ENCODE data around the gene RETN. TPM values are rescaled to one million over a fixed set of nuclear protein-coding genes. Genes with fewer than 3 reads are reported as not detected.

RETN gene
- total and polyA plus RNA-seq, 8 donors = 6.2 to 41.4 (median 9.6) TPM; not detected in 5

- H3K9me3 ChIP-seq = no peaks in the 10 kb centered on the region
- DNase-seq = no peak
- intact Hi-C loops (cut with DNase I; ENCODE audit: low total_unique reads) = no loop called here
- H3K27me3 ChIP-seq = peaks cover 0 to 51% (median 0%) of the 10 kb centered on the region in 3 donors
- peaks cover 0 to 45% (median 39%) of the 10 kb centered on the region in 4 donors for H3K36me3 ChIP-seq
- H3K27ac ChIP-seq = no peak overlapping the region
- H3K4me1 ChIP-seq = peaks cover 0 to 25% (median 5%) of the 10 kb centered on the region in 4 donors
- TF ChIP-seq, protein P1, sequence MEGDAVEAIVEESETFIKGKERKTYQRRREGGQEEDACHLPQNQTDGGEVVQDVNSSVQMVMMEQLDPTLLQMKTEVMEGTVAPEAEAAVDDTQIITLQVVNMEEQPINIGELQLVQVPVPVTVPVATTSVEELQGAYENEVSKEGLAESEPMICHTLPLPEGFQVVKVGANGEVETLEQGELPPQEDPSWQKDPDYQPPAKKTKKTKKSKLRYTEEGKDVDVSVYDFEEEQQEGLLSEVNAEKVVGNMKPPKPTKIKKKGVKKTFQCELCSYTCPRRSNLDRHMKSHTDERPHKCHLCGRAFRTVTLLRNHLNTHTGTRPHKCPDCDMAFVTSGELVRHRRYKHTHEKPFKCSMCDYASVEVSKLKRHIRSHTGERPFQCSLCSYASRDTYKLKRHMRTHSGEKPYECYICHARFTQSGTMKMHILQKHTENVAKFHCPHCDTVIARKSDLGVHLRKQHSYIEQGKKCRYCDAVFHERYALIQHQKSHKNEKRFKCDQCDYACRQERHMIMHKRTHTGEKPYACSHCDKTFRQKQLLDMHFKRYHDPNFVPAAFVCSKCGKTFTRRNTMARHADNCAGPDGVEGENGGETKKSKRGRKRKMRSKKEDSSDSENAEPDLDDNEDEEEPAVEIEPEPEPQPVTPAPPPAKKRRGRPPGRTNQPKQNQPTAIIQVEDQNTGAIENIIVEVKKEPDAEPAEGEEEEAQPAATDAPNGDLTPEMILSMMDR (IDR thresholded peaks at IDR 0.05) = no peak
- TF ChIP-seq EP300 (IDR thresholded peaks at IDR 0.05) (no peak), POLR2AphosphoS5 (IDR thresholded peaks at IDR 0.05) (no peak), POLR2A (IDR thresholded peaks at IDR 0.05) (no peak)
- 85 to 95% (median 92%) methylated on average over 21 to 26 of the region's 26 CpGs for WGBS, 5 donors
- no peak overlapping the region for H3K4me3 ChIP-seq
Measured at GRCh38 chr19:7647156-7647555, 21.7 kb upstream of the RETN start.

- no peak overlapping the region for H3K27ac ChIP-seq
- intact Hi-C loops (cut with DNase I; ENCODE audit: low total_unique reads) = no loop called here
Measured at GRCh38 chr19:7648265-7649014, 20.4 kb upstream of the RETN start.

DNA sequence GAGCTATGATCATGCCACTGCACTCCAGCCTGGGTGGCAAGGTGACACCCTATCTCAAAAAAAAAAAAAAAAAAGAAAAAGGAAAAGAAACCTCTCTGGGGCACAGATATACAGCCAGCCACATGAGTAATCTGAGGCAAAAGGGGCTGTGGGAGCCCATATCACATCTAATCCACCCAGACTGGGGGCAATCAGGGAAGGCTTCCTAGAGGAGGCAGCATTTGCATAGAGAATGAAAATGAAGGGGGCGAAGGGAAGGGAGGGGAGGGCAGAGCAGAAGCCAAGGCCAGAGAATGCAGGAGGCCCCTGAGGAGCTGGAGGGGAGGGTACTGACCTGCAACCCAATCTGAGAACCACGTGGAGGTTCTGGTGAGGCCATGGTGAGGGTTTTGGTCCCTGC is 18.7 kb upstream of the RETN start:
- no peaks in the 10 kb centered on the region for H3K9me3 ChIP-seq
- H3K4me3 ChIP-seq = no peak overlapping the region
- peaks cover 0 to 17% (median 14%) of the 10 kb centered on the region in 4 donors for H3K4me1 ChIP-seq
- intact Hi-C loops (cut with DNase I; ENCODE audit: low total_unique reads) = loop anchor here (5.0 kb wide), 1 partner anchor 152 kb away; no protein-coding TSS in a partner anchor
- DNase-seq = no peak
- H3K27me3 ChIP-seq = peaks cover 0 to 33% (median 0%) of the 10 kb centered on the region in 3 donors
- H3K27ac ChIP-seq = no peak overlapping the region
- peaks cover 0 to 25% (median 22%) of the 10 kb centered on the region in 4 donors for H3K36me3 ChIP-seq
- 33 to 45% (median 38%) methylated on average over 2 of the region's 2 CpGs for WGBS, 5 donors
- no peak for TF ChIP-seq POLR2A (IDR thresholded peaks at IDR 0.05)
- TF ChIP-seq, protein P1 (IDR thresholded peaks at IDR 0.05) = no peak
- TF ChIP-seq EP300 (IDR thresholded peaks at IDR 0.05) = no peak
- TF ChIP-seq POLR2AphosphoS5 (IDR thresholded peaks at IDR 0.05) = no peak

More at GRCh38 chr19:7648265-7649014, 20.4 kb upstream of the RETN start:
- H3K9me3 ChIP-seq = no peaks in the 10 kb centered on the region
- peaks cover 0 to 34% (median 30%) of the 10 kb centered on the region in 4 donors for H3K36me3 ChIP-seq
- peaks cover 0 to 31% (median 14%) of the 10 kb centered on the region in 4 donors for H3K4me1 ChIP-seq
- 67 to 85% (median 76%) methylated on average over 15 of the region's 15 CpGs for WGBS, 5 donors
- H3K27me3 ChIP-seq = peaks cover 0 to 40% (median 0%) of the 10 kb centered on the region in 3 donors
- no peak overlapping the region for H3K4me3 ChIP-seq
- no peak for DNase-seq
- TF ChIP-seq POLR2AphosphoS5 (IDR thresholded peaks at IDR 0.05) (no peak), EP300 (IDR thresholded peaks at IDR 0.05) (no peak), POLR2A (IDR thresholded peaks at IDR 0.05) (no peak)
- TF ChIP-seq, protein P1 (IDR thresholded peaks at IDR 0.05) = no peak

- H3K4me3 ChIP-seq = peak overlapping the region in 2 of 4 donors; percentile 13 to 29
- 4 to 5% (median 4%) methylated on average over 28 of the region's 28 CpGs for WGBS, 5 donors
- TF ChIP-seq EP300 (IDR thresholded peaks at IDR 0.05) (no peak), POLR2AphosphoS5 (IDR thresholded peaks at IDR 0.05) (peak in 2 of 3 donors; percentile 38 to 47)
- TF ChIP-seq, protein P1 (IDR thresholded peaks at IDR 0.05) = peak in 6 of 7 experiments; percentile 63 to 99 (median 98)
Measured at GRCh38 chr19:7652061-7652641, 16.7 kb upstream of the RETN start.

More at GRCh38 chr19:7652061-7652641, 16.7 kb upstream of the RETN start:
- peaks cover 0 to 8% (median 6%) of the 10 kb centered on the region in 4 donors for H3K36me3 ChIP-seq
- peaks cover 0 to 13% (median 0%) of the 10 kb centered on the region in 3 donors for H3K27me3 ChIP-seq
- H3K9me3 ChIP-seq = no peaks in the 10 kb centered on the region
- H3K27ac ChIP-seq = peak overlapping the region in 4 of 5 donors; percentile 11 to 78 (median 47)
- intact Hi-C loops (cut with DNase I; ENCODE audit: low total_unique reads) = loop anchor here (5.0 kb wide), 1 partner anchor 150 kb away; no protein-coding TSS in a partner anchor
- DNase-seq = peak; percentile 91 to 93
- peaks cover 0 to 17% (median 14%) of the 10 kb centered on the region in 4 donors for H3K4me1 ChIP-seq
